Tibial nerve (tissue), 4 donors: ENCODE results near the gene TTC14.

Experiments
- EP300 ChIP-seq, 2 donors: sonication (generic); formaldehyde crosslinking; IDR thresholded peaks; one replicate each; pipeline ENCODE4 v1.6.1; 2017; ENCODE audit warnings: antibody characterized with exemption in 2 of 2, mild to moderate bottlenecking in 1 of 2
- POLR2A ChIP-seq, 2 donors: fragments of 450-650 bp; IDR thresholded peaks; one replicate each; pipeline ENCODE4 v1.6.1; 2017; ENCODE audit warnings: antibody characterized with exemption in 2 of 2, mild to moderate bottlenecking in 2 of 2, moderate library complexity in 2 of 2
- TF ChIP-seq, protein P1 (sequence below), 5 experiments: fragments of 200-600 bp in 3 of 5; fragments of 450-650 bp in 2 of 5; sonication (generic) in 3 of 5; IDR thresholded peaks; one replicate each; pipeline ENCODE4 v1.5.1; 2016 to 2019; ENCODE audit warnings: antibody characterized with exemption in 5 of 5, mild to moderate bottlenecking in 3 of 5, moderate library complexity in 2 of 5

DNA sequence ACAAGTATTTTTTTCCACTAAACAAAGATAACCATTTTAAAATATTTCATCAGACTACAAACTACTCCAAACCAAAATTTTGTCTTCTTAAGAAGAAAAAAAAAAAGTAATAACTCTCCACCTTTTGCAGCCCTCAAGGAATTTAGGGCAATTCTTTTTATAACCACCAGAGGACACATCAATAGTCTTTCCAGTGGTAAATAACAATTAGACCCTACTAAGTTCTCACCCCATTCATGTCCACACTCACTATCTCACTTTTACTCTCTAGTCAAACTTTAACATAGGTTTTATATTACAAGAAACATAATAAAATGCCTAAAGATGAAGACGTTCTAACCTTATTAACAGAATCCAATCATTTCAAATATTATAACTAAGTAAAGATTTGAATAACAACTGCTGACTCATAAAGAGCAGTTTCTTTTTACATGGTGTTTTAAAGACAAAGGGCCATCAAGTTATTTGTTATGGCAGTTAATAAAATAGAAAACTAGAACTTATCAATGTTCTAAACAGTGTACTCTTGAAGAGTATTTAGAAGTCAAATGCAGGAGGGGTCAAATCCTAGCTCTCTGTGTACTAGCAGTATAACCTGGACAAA, 44.3 kb downstream of the TTC14 start:
- TF ChIP-seq, protein P1, sequence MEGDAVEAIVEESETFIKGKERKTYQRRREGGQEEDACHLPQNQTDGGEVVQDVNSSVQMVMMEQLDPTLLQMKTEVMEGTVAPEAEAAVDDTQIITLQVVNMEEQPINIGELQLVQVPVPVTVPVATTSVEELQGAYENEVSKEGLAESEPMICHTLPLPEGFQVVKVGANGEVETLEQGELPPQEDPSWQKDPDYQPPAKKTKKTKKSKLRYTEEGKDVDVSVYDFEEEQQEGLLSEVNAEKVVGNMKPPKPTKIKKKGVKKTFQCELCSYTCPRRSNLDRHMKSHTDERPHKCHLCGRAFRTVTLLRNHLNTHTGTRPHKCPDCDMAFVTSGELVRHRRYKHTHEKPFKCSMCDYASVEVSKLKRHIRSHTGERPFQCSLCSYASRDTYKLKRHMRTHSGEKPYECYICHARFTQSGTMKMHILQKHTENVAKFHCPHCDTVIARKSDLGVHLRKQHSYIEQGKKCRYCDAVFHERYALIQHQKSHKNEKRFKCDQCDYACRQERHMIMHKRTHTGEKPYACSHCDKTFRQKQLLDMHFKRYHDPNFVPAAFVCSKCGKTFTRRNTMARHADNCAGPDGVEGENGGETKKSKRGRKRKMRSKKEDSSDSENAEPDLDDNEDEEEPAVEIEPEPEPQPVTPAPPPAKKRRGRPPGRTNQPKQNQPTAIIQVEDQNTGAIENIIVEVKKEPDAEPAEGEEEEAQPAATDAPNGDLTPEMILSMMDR (IDR thresholded peaks at IDR 0.05) = peak in 1 of 5 experiments; percentile 32
- no peak for TF ChIP-seq POLR2A (IDR thresholded peaks at IDR 0.05)
- no peak for TF ChIP-seq EP300 (IDR thresholded peaks at IDR 0.05)
